Skin of body (tissue), 2 donors: Measurements from ENCODE around the gene NBDY. TPM values are rescaled to one million over a fixed set of nuclear protein-coding genes. Genes with fewer than 3 reads are reported as not detected.
"Not testable (repeated sequence)": the region's sequence is repeated elsewhere in the genome, so short reads cannot be mapped to it uniquely, and the experiment has no call there.

ENCODE experiments used
- DNase-seq: peaks from one replicate; lab custom pipeline; 2025; lab: John Stamatoyannopoulos, UW
- total RNA-seq: library from RNA; depleted of rRNA; stranded (reverse); fragments of >200 nt; gene quantifications from one replicate; pipeline ENCODE4 v1.2.3, GENCODE V29; 2014

NBDY gene
- total RNA-seq, 1 donor from 2014 or later, result 5.5 TPM

- no peak for DNase-seq
Observed at GRCh38 chrX:56800307-56800706, 71.3 kb downstream of the NBDY start.

- DNase-seq, result no peak
Observed at GRCh38 chrX:56800801-56801200, 71.8 kb downstream of the NBDY start.

- DNase-seq, result no peak
Observed at GRCh38 chrX:56802428-56802827, 73.4 kb downstream of the NBDY start.

GRCh38 chrX:56802921-56803849, 74.1 kb downstream of the NBDY start:
- DNase-seq, result no peak

GRCh38 chrX:56803850-56804681, 75.0 kb downstream of the NBDY start:
- DNase-seq, result no peak

- DNase-seq, result no peak
Observed at GRCh38 chrX:56804867-56805266, 75.8 kb downstream of the NBDY start.

GRCh38 chrX:56805399-56805798, 76.4 kb downstream of the NBDY start:
- no peak for DNase-seq

- DNase-seq, result not testable (repeated sequence)
Observed at GRCh38 chrX:56806176-56806575, 77.1 kb downstream of the NBDY start.

GRCh38 chrX:56811599-56811998, 82.6 kb downstream of the NBDY start:
- DNase-seq, result no peak

- no peak for DNase-seq
Observed at GRCh38 chrX:56812515-56813105, 83.6 kb downstream of the NBDY start.

GRCh38 chrX:56813318-56813837, 84.3 kb downstream of the NBDY start:
- no peak for DNase-seq

GRCh38 chrX:56817179-56817578, 88.1 kb downstream of the NBDY start:
- DNase-seq, result no peak

GRCh38 chrX:56826020-56826419, 97.0 kb downstream of the NBDY start:
- no peak for DNase-seq

GRCh38 chrX:56833626-56834025, 104.6 kb downstream of the NBDY start:
- no peak for DNase-seq

GRCh38 chrX:56853436-56853835, 124.4 kb downstream of the NBDY start:
- no peak for DNase-seq

GRCh38 chrX:56857042-56857441, 128.0 kb downstream of the NBDY start:
- no peak for DNase-seq

- DNase-seq, result no peak
Observed at GRCh38 chrX:56860888-56861287, 131.8 kb downstream of the NBDY start.
